ENCODE data around the gene NOC3L.
A peak's percentile ranks its signal among the peaks of the same experiment; 100 is the strongest.

The NOC3L gene

DNA sequence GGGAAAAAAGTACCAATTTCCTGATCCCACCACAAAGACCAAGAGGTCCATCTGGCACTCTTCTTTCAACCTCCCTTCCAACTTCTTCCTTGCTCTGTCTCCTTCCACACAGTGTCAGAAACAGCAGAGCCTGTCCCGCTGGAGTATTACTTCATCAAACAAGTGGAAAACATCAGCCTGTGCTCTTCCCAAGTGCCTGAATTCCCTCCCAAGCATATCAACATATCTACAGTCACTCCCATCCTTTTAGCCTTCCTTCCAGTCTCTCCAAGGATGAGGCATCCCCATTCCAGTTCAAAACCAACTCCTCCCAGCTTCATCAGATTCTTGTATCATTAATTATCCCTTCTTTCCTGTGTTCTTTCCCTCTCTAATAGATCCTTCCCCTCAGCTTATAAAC is 1.7 kb upstream of the NOC3L start:
- DNase-seq (ENCODE audit: low read depth in 1 of 2, low spot score in 1 of 2), result no peak
- TF ChIP-seq SPI1 (IDR thresholded peaks at IDR 0.05; ENCODE audit: borderline replicate concordance, low read depth), result no peak
- TF ChIP-seq, protein P1, sequence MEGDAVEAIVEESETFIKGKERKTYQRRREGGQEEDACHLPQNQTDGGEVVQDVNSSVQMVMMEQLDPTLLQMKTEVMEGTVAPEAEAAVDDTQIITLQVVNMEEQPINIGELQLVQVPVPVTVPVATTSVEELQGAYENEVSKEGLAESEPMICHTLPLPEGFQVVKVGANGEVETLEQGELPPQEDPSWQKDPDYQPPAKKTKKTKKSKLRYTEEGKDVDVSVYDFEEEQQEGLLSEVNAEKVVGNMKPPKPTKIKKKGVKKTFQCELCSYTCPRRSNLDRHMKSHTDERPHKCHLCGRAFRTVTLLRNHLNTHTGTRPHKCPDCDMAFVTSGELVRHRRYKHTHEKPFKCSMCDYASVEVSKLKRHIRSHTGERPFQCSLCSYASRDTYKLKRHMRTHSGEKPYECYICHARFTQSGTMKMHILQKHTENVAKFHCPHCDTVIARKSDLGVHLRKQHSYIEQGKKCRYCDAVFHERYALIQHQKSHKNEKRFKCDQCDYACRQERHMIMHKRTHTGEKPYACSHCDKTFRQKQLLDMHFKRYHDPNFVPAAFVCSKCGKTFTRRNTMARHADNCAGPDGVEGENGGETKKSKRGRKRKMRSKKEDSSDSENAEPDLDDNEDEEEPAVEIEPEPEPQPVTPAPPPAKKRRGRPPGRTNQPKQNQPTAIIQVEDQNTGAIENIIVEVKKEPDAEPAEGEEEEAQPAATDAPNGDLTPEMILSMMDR (IDR thresholded peaks at IDR 0.05; ENCODE audit: insufficient read depth, low read length), result no peak
- TF ChIP-seq POLR2AphosphoS5 (IDR thresholded peaks at IDR 0.05; ENCODE audit: low read depth), result no peak
- TF ChIP-seq GABPA (IDR thresholded peaks at IDR 0.05; ENCODE audit: low read depth), result no peak
- no peak for TF ChIP-seq REST (IDR thresholded peaks at IDR 0.05; ENCODE audit: insufficient replicate concordance, low read depth)
- Histone ChIP-seq H3K27ac (replicated peaks) (no peak overlapping the region), H3K4me3 (replicated peaks; ENCODE audit: insufficient read depth, low read length) (no peak overlapping the region), H3K27me3 (ENCODE audit: insufficient read depth, poor library complexity, severe bottlenecking) (no peaks in the 10 kb centered on the region)

DNA sequence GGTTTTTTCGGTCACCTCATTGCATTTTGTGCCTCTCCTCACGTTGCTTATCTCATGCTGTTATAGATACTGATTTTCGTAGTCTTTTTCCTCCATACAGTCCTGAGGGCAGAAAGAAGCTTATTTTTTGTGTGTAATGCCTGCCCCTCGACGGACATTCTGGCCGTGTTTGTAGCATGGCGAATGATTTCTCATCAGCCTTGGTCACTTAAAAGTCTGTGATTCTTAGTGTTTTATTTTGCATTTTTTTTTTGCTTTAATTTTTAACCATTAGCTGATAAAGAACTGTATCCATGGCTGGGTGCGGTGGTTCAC is 469 bp upstream of the NOC3L start:
- peak overlapping the region; percentile 91 for H3K4me3 ChIP-seq (replicated peaks; ENCODE audit: insufficient read depth, low read length)
- peak overlapping the region; percentile 68; the same call in 1 of the 2 replicates for H3K27ac ChIP-seq (replicated peaks)
- H3K27me3 ChIP-seq (ENCODE audit: insufficient read depth, poor library complexity, severe bottlenecking), result no peaks in the 10 kb centered on the region
- TF ChIP-seq POLR2AphosphoS5 (IDR thresholded peaks at IDR 0.05; ENCODE audit: low read depth) (no peak), GABPA (IDR thresholded peaks at IDR 0.05; ENCODE audit: low read depth) (no peak), REST (IDR thresholded peaks at IDR 0.05; ENCODE audit: insufficient replicate concordance, low read depth) (no peak), SPI1 (IDR thresholded peaks at IDR 0.05; ENCODE audit: borderline replicate concordance, low read depth) (no peak)
- TF ChIP-seq, protein P1 (IDR thresholded peaks at IDR 0.05; ENCODE audit: insufficient read depth, low read length), result no peak
- DNase-seq (ENCODE audit: low read depth in 1 of 2, low spot score in 1 of 2), result no peak

- peak in 1 of 2 experiments; percentile 27 for DNase-seq (ENCODE audit: low read depth in 1 of 2, low spot score in 1 of 2)
- Histone ChIP-seq H3K27me3 (ENCODE audit: insufficient read depth, poor library complexity, severe bottlenecking) (no peaks in the 10 kb centered on the region), H3K4me3 (replicated peaks; ENCODE audit: insufficient read depth, low read length) (peak overlapping the region; percentile 91; the same call in 1 of the 2 replicates), H3K27ac (replicated peaks) (no peak overlapping the region)
- TF ChIP-seq GABPA (IDR thresholded peaks at IDR 0.05; ENCODE audit: low read depth) (no peak), POLR2AphosphoS5 (IDR thresholded peaks at IDR 0.05; ENCODE audit: low read depth) (no peak), SPI1 (IDR thresholded peaks at IDR 0.05; ENCODE audit: borderline replicate concordance, low read depth) (no peak), REST (IDR thresholded peaks at IDR 0.05; ENCODE audit: insufficient replicate concordance, low read depth) (no peak)
- TF ChIP-seq, protein P1 (IDR thresholded peaks at IDR 0.05; ENCODE audit: insufficient read depth, low read length), result no peak
Measured at GRCh38 chr10:94361171-94361794, 1.5 kb downstream of the NOC3L start.
